Central memory CD8-positive, alpha-beta T cell (primary cell): Measurements from ENCODE around the gene DYNLL2.
A peak's percentile ranks its signal among the peaks of the same experiment; 100 is the strongest.
"Not testable (repeated sequence)": the region's sequence is repeated elsewhere in the genome, so short reads cannot be mapped to it uniquely, and the experiment has no call there.

Source experiments
- ATAC-seq: fragments of 150-1000 bp; cut with Tn5 transposase; replicated peaks from 2 replicates; pipeline ENCODE4 v1.10.0; 2022; ENCODE audit warnings: mild to moderate bottlenecking, moderate FRiP score, moderate number of reproducible peaks; ENCODE audit not compliant: poor library complexity, severe bottlenecking; ENCODE audit errors: extremely low read depth
- DNase-seq, 2 donors: peaks; one replicate each; pipeline ENCODE4 v3.0.0; 2021; ENCODE audit warnings: low spot score in 2 of 2
- H3K27ac Mint-ChIP-seq: one replicate; pipeline ENCODE4 v1.8.0; 2022; ENCODE audit warnings: low read depth, mild to moderate bottlenecking, moderate library complexity, mixed read lengths
- H3K27me3 Mint-ChIP-seq: one replicate; pipeline ENCODE4 v1.8.0; 2022; ENCODE audit warnings: mixed read lengths
- H3K36me3 Mint-ChIP-seq: one replicate; pipeline ENCODE4 v1.8.0; 2022; ENCODE audit warnings: mild to moderate bottlenecking, moderate library complexity, mixed read lengths; ENCODE audit not compliant: insufficient read depth
- H3K4me1 Mint-ChIP-seq: one replicate; pipeline ENCODE4 v1.8.0; 2022; ENCODE audit warnings: mixed read lengths
- H3K4me3 Mint-ChIP-seq: one replicate; pipeline ENCODE4 v1.8.0; 2022; ENCODE audit warnings: mild to moderate bottlenecking, moderate library complexity, mixed read lengths
- H3K9me3 Mint-ChIP-seq: one replicate; pipeline ENCODE4 v1.8.0; 2022; ENCODE audit warnings: mixed read lengths

The DYNLL2 gene

DNA sequence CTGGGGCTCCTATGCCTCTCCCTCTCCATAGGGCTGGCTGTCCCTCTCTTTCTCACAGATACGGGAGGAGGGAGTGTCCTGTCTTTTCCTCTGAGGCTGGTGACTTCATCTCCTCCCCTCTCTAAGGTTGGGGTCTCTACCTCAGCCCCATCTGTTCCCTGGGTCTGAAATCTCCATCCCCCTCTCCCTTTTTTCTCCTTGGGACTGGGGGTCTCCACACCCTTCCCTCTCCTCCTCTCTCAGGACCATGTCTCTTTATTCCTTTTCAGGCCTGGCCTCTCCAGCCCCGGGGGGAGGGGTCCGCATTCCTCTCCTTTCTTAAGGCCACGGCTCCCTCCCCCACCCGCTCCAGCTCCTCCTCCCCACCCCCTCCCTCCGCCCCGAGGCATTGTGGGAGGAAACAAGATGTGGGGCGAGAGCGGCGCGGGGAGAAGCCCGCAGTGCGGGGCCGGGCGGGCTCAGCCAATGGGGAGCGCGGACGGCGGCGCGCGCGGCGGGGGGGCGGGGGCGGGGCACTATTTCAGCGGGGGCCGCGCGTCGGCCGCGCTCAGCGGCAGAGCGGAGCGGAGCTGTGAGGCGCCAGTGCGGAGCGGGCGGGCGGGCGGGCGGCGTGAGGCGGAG lies at the start of gene DYNLL2:
Gene DYNLL2 (plus strand): TSS at position 550 of the 621 bp plus-strand sequence. CDS start 3,672 bp downstream, outside the sequence.
- Mint-ChIP-seq H3K27ac (peak within 1 kb of the TSS; percentile 61), H3K36me3 (peaks cover 20% of the 10 kb centered on the region), H3K27me3 (no peaks in the 10 kb centered on the region), H3K4me1 (peaks cover 29% of the 10 kb centered on the region), H3K4me3 (peak within 1 kb of the TSS; percentile 81), H3K9me3 (no peaks in the 10 kb centered on the region)
- DNase-seq: peak; percentile 63 to 75
- ATAC-seq: peak; percentile 73

DNA sequence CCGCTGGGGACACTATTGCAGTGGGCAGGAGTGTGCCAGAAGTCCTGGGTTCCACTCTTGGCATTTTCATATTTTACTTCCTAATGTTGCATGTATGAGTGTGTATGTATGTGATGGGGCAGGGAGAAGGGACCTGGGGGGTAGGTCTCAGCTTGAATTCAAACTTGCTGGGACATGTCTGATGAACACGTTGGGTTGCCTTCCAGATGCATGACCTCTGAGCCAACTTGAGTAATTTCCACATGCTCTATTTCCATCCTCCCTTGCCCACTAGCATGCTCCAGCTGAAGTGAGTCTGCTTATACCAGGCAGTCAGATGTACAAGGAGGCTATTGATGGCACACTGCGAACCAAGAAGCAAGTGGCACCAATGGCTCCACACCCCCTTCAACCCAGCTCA lies 43.2 kb upstream of the DYNLL2 start:
- H3K27me3 Mint-ChIP-seq: peaks cover 58% of the 10 kb centered on the region
- no peak overlapping the region for H3K27ac Mint-ChIP-seq
- H3K36me3 Mint-ChIP-seq: no peaks in the 10 kb centered on the region
- ATAC-seq (no peak), DNase-seq (no peak)
- no peaks in the 10 kb centered on the region for H3K9me3 Mint-ChIP-seq
- no peak overlapping the region for H3K4me3 Mint-ChIP-seq
- no peaks in the 10 kb centered on the region for H3K4me1 Mint-ChIP-seq

DNA sequence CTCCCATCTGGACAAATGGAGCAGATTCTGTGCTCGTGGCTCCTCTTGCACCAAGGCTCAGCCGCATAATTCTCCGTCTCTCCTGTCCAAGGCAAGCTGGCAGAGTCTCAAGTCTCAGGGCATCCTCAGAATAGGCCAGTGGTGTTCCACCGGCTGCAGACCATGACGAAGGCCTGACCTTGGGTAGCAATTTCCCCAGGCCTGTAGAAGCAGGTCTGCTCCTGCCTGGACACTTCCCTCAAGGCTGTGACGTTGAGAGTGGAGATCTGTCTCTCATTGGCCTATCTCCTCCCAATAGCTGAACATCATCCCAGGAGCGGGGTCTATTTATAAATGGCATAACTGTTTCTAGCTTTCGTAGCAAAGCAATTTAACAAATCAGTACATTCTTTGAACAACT lies 42.8 kb upstream of the DYNLL2 start:
- no peaks in the 10 kb centered on the region for H3K4me1 Mint-ChIP-seq
- H3K9me3 Mint-ChIP-seq: no peaks in the 10 kb centered on the region
- H3K27me3 Mint-ChIP-seq: peaks cover 55% of the 10 kb centered on the region
- H3K36me3 Mint-ChIP-seq: no peaks in the 10 kb centered on the region
- H3K27ac Mint-ChIP-seq: no peak overlapping the region
- DNase-seq (no peak), ATAC-seq (no peak)
- H3K4me3 Mint-ChIP-seq: no peak overlapping the region

DNA sequence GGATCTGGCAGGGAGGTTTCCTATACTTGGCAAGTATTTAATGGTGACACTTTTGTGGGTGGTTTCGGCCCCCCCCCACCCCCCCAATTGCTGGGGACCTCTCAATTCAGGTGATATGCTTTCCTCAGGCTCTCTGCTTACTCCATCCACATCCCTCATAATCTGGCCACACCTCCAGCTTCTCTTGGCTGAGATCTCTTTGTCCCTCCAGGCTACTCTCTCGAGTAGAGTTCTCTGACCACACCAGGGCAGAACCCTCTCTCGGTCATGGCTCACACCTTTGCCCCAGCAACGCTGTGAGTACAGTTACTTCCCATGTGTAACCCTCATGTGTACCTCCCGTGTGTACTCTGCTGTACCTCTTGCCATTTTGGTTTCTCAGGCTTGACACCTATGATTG lies 42.1 kb upstream of the DYNLL2 start:
- no peaks in the 10 kb centered on the region for H3K9me3 Mint-ChIP-seq
- H3K36me3 Mint-ChIP-seq: no peaks in the 10 kb centered on the region
- no peak overlapping the region for H3K4me3 Mint-ChIP-seq
- no peak for ATAC-seq
- H3K27ac Mint-ChIP-seq: no peak overlapping the region
- H3K4me1 Mint-ChIP-seq: no peaks in the 10 kb centered on the region
- DNase-seq: no peak
- peaks cover 53% of the 10 kb centered on the region for H3K27me3 Mint-ChIP-seq

DNA sequence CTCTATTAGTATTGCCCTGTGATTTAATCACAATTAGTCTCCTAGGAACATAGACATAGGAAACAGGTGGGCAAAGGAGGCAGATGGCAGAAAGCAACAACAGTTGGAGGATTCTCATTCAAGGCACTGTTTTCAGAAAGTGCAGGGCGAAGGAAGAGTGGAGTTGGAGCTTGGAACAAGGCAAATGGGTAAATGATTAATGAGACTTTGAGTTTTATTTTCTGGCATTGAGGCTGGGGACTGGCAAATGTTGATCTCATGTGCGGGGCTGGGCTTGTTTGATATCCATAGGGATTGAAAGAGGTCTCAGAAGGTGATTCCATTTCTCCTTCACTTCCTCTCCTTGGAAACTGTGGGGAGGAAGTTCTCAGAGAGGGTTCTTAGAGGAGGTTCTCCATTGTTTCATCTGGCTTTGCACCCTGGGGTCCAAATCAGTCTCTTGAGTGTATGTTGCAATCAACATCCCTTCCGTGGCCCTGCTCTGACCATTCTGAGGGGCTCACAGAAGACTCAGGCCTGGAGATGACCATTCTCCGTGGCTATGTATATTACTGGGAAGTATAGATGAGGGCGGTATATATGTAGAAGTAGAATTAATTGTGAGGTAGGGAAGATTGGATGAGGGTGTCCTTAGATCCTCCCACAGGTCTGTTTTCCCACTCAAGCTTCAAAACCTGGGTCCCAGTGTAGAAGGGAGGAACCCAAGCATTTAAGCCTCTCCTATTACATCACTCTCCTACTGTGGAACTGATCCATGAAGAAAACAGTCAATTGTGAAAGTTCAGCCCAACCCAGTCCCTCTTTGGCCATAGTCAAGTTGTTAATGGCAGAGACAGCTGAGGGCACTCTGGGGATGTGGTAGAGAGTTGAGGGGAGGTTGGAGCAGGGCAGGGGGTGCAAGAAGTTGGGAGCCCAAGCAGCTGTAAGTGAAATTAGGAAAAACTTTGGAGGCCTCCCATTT lies 39.7 kb upstream of the DYNLL2 start:
- no peak overlapping the region for H3K27ac Mint-ChIP-seq
- no peaks in the 10 kb centered on the region for H3K36me3 Mint-ChIP-seq
- peaks cover 72% of the 10 kb centered on the region for H3K27me3 Mint-ChIP-seq

DNA sequence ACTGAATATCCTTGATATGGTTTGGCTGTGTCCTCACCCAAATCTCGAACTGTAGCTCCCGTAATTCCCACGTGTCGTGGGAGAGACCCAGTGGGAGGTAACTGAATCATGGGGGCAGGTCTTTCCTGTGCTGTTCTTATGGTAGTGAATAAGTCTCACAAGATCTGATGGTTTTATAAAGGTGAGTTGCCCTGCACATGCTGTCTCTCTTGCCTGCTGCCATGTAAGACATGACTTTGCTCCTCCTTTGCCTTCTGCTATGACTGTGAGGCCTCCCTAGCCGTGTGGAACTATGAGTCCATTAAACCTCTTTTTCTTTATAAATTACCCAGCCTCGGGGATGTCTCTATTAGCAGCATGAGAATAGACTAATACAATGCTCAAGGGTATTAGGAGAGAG lies 39.0 kb upstream of the DYNLL2 start:
- H3K27me3 Mint-ChIP-seq: peaks cover 70% of the 10 kb centered on the region
- not testable (repeated sequence) for DNase-seq, H3K9me3 Mint-ChIP-seq, H3K27ac Mint-ChIP-seq, H3K4me3 Mint-ChIP-seq, H3K36me3 Mint-ChIP-seq, ATAC-seq, H3K4me1 Mint-ChIP-seq

More for the DNA sequence above, 39.7 kb upstream of the DYNLL2 start:
- no peaks in the 10 kb centered on the region for H3K4me1 Mint-ChIP-seq
- no peak for ATAC-seq
- H3K9me3 Mint-ChIP-seq: no peaks in the 10 kb centered on the region
- H3K4me3 Mint-ChIP-seq: no peak overlapping the region
- DNase-seq: no peak

DNA sequence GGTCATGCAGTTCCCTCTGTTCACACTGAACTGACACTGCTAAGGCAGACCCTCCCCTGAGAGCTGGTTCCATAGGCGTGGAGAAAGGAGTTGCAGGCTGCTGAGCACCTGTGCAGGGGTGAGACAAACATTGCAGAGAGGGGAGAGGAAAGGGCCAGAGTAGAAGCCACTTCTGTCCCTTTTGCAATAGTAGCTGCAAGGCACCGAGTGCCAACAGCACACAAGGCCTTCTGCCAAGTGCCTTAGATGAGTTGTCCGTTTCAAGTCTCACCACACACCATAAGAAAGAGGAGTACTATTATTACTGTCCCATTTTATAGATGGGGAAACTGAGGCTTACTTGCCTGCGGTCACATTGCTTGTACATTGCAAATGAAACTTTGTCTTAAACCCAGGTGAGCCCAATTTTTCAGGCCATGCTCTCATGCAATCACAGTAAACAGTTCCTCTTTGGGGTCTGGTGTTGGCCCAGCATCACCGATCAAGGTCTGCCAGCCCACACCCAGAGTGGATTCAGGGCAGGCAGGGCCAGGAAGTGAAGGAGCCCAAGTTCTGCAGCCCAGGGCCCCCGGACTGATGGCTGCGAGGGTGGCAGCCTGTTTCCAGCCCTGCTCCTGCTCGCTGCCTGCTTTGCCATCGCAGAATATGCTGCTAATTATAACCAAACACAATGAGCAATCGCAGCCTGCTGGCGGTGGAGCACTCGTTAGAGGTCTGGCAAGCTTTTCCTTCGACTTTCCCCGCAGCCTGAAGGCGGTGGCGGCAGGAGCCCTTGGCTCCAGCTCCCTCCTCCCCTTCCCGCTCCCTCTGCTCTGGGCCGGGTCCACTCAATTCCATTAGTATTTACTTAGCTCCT lies 36.8 kb upstream of the DYNLL2 start:
- Mint-ChIP-seq H3K4me1 (no peaks in the 10 kb centered on the region), H3K27ac (no peak overlapping the region), H3K9me3 (no peaks in the 10 kb centered on the region), H3K36me3 (no peaks in the 10 kb centered on the region), H3K4me3 (no peak overlapping the region), H3K27me3 (peaks cover 57% of the 10 kb centered on the region)
- no peak for ATAC-seq
- DNase-seq: no peak

DNA sequence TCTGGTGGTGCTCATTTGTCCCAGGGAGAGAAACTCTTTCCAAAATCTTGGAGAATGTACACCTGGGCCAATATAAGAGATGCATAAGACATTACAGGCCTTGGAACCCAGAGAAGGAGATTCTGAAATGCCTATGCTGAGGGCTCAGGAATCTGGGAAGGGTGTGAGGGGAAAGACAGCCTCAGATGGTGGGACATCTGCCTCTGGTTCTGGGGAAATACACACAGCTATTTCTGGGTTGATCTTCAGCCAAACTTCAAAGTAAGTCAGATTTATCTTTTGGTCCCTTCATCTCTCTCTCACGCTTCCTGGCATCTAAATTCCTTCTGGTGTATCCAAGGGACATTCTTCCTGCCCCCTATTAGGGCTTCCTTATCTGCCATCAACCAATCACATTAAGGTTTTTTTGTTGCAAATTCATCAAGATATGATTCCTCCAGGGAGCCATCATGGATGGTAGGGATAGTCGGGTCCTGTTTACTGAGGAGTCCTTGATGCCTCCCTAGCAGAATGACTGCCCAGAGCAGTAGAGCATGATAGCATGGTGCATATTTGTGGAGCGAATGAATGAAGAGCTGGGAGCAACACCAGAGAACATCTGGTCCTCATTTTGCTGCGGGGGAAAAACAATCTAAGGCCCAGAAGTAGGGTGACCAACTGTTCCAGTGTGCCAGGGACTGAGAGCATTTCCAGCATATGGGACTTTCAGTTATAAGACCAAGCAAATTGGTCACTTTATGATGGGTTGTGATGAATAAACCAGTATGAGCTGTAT lies 35.7 kb upstream of the DYNLL2 start:
- no peak overlapping the region for H3K27ac Mint-ChIP-seq
- H3K4me1 Mint-ChIP-seq: no peaks in the 10 kb centered on the region
- no peaks in the 10 kb centered on the region for H3K36me3 Mint-ChIP-seq
- H3K27me3 Mint-ChIP-seq: peaks cover 48% of the 10 kb centered on the region
- H3K4me3 Mint-ChIP-seq: no peak overlapping the region
- no peaks in the 10 kb centered on the region for H3K9me3 Mint-ChIP-seq
- ATAC-seq (no peak), DNase-seq (no peak)

DNA sequence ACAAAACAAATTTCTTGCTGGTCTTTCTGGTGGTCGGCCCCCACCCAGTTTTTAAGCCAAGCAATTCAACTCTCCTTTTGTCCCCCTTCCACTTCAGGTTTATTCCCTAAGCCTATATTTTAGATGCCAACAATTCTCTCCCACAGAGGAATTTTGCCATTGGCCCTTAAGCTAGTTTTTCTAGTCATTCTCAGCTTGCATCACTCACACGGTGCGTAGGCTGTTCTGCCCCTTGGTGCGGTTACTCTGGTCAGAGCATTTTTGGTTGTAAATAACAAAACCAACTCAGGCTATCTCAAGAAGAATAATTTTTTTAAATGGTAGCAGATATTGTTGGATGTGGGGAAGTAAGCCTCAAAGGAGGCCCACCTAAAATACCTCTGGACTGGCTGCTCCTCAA lies 33.7 kb upstream of the DYNLL2 start:
- no peak for ATAC-seq
- H3K9me3 Mint-ChIP-seq: no peaks in the 10 kb centered on the region
- no peak for DNase-seq
- no peaks in the 10 kb centered on the region for H3K36me3 Mint-ChIP-seq
- no peak overlapping the region for H3K27ac Mint-ChIP-seq
- H3K4me1 Mint-ChIP-seq: no peaks in the 10 kb centered on the region
- H3K27me3 Mint-ChIP-seq: peaks cover 28% of the 10 kb centered on the region
- no peak overlapping the region for H3K4me3 Mint-ChIP-seq

DNA sequence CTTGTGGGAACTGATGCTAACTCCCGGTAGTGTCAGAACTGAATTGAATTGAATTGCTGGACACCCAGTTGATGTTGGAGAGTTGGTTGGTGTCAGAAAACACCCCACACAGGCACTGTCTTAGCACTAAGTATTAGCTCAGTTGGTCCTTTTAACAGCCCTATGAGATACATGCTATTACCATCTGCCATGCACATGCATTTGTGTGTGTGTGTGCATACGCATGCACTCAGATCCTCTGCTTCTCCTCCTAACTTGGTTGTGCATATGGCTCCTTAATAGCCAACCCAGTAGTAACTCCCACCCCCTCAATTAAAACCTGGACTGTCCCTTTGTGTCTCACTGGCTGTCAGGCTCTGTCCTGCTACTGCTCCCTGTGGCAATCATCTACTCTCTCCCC lies 32.3 kb upstream of the DYNLL2 start:
- Mint-ChIP-seq H3K9me3 (no peaks in the 10 kb centered on the region), H3K36me3 (no peaks in the 10 kb centered on the region), H3K27ac (no peak overlapping the region), H3K27me3 (peaks cover 22% of the 10 kb centered on the region), H3K4me3 (no peak overlapping the region), H3K4me1 (no peaks in the 10 kb centered on the region)
- ATAC-seq (no peak), DNase-seq (no peak)

DNA sequence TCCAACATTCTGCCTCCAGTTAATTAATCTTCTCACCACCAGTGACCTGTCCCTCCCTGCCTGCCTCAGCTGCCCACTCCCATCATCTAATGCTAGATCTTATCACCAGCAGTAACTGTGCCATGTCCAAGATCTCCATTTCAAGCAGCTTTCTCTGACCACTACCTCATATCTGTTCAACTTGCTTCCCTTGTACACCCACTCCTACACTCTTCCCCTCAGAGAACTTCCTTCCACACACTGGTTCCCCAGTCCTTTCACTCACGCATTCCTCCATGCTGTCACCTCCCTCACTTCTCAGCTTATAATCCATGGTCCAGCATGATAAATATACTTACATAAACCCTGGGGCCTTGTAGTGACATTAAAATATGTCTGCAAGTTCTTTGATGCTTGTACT lies 31.8 kb upstream of the DYNLL2 start:
- no peak for DNase-seq
- Mint-ChIP-seq H3K4me3 (no peak overlapping the region), H3K4me1 (no peaks in the 10 kb centered on the region), H3K27me3 (peaks cover 17% of the 10 kb centered on the region), H3K9me3 (no peaks in the 10 kb centered on the region), H3K36me3 (no peaks in the 10 kb centered on the region), H3K27ac (no peak overlapping the region)
- ATAC-seq: no peak

DNA sequence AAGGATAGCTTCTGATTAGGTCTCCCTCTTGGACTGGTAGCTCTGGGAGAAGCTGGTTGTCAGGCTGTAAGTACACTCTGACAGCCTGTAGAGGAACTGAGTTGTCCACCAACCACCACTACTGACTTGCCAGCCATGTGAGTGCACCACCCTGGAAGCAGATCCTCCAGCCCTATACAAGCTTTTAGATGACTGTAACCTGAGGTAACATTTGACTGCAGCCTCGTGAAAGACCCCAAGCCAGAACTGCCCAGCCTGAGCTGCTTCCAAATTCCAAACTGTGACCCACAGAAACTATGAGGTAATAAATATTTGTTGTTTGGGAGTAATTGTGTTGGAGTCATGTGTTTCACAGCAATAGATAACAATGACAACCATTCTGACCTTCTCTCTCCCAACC lies 30.8 kb upstream of the DYNLL2 start:
- no peak overlapping the region for H3K4me3 Mint-ChIP-seq
- H3K36me3 Mint-ChIP-seq: no peaks in the 10 kb centered on the region
- H3K27ac Mint-ChIP-seq: no peak overlapping the region
- no peak for DNase-seq
- no peak for ATAC-seq
- H3K9me3 Mint-ChIP-seq: no peaks in the 10 kb centered on the region
- no peaks in the 10 kb centered on the region for H3K4me1 Mint-ChIP-seq
- peaks cover 10% of the 10 kb centered on the region for H3K27me3 Mint-ChIP-seq
